Liver (tissue), 9 donors: Measurements from ENCODE around the gene SH3TC2. TPM values are rescaled to one million over a fixed set of nuclear protein-coding genes. Genes with fewer than 3 reads are reported as not detected.

Experiments used
- DNase-seq: peaks from one replicate; pipeline ENCODE4 v3.0.0-alpha.2; 2017; ENCODE audit warnings: low spot score
- H3K27ac ChIP-seq, 2 donors: one replicate each; pipeline ENCODE4 v1.7.0; 2013; ENCODE audit warnings: inconsistent platforms in 2 of 2, low read length in 2 of 2, control low read depth in 1 of 2, low read depth in 1 of 2, mild to moderate bottlenecking in 1 of 2
- H3K27me3 ChIP-seq, 4 donors: one replicate each; pipeline versions ENCODE4 v1.6.1 to v1.7.0; 2013; ENCODE audit warnings: low read length in 3 of 4, inconsistent platforms in 1 of 4, mild to moderate bottlenecking in 1 of 4, moderate library complexity in 1 of 4; ENCODE audit not compliant: control insufficient read depth in 4 of 4, insufficient read depth in 4 of 4
- H3K36me3 ChIP-seq, 4 donors: one replicate each; pipeline versions ENCODE4 v1.6.1 to v1.7.0; 2013; ENCODE audit warnings: low read length in 3 of 4, mild to moderate bottlenecking in 3 of 4, low read depth in 1 of 4, moderate library complexity in 1 of 4; ENCODE audit not compliant: control insufficient read depth in 4 of 4, insufficient read depth in 3 of 4
- H3K4me1 ChIP-seq, 4 donors: one replicate each; pipeline versions ENCODE4 v1.6.1 to v1.7.0; 2013; ENCODE audit warnings: low read length in 3 of 4, mild to moderate bottlenecking in 3 of 4, moderate library complexity in 1 of 4; ENCODE audit not compliant: control insufficient read depth in 4 of 4, insufficient read depth in 4 of 4
- H3K4me3 ChIP-seq, 3 donors: one replicate each; pipeline versions ENCODE4 v1.6.1 to v1.7.0; 2013; ENCODE audit warnings: low read length in 3 of 3, control low read depth in 1 of 3, low read depth in 1 of 3, mild to moderate bottlenecking in 1 of 3
- H3K9ac ChIP-seq, 2 donors: one replicate each; pipeline ENCODE4 v1.7.0; 2013; ENCODE audit warnings: low read length in 2 of 2, mild to moderate bottlenecking in 2 of 2, moderate library complexity in 2 of 2, control low read depth in 1 of 2, low read depth in 1 of 2
- H3K9me3 ChIP-seq, 4 donors: one replicate each; pipeline versions ENCODE4 v1.6.1 to v1.7.0; 2013; ENCODE audit warnings: low read length in 3 of 4; ENCODE audit not compliant: control insufficient read depth in 4 of 4
- EGR1 ChIP-seq, 2 donors: IDR thresholded peaks; 2 replicates each; pipeline ENCODE4 v1.6.1; 2016 to 2018; ENCODE audit warnings: antibody characterized with exemption in 2 of 2, low read depth in 2 of 2
- FOXA1 ChIP-seq: IDR thresholded peaks from 2 replicates; pipeline ENCODE4 v1.6.1; 2016; ENCODE audit warnings: antibody characterized with exemption
- FOXA2 ChIP-seq: IDR thresholded peaks from 2 replicates; pipeline ENCODE4 v1.6.1; 2016; ENCODE audit warnings: antibody characterized with exemption
- GABPA ChIP-seq, 2 donors: IDR thresholded peaks in 1 of 2; conservative IDR thresholded peaks in 1 of 2; 2 replicates each; pipeline ENCODE4 v1.6.1; 2016; ENCODE audit warnings: antibody characterized with exemption in 2 of 2, mild to moderate bottlenecking in 1 of 2, moderate library complexity in 1 of 2
- HNF4A ChIP-seq, 2 donors: conservative IDR thresholded peaks; 2 replicates each; pipeline ENCODE4 v1.6.1; 2016; ENCODE audit warnings: antibody characterized with exemption in 2 of 2, mild to moderate bottlenecking in 2 of 2
- HNF4G ChIP-seq: IDR thresholded peaks from 2 replicates; pipeline ENCODE4 v1.6.1; 2016; ENCODE audit warnings: antibody characterized with exemption
- JUND ChIP-seq, 2 donors: IDR thresholded peaks; 2 replicates each; pipeline ENCODE4 v1.6.1; 2016; ENCODE audit warnings: antibody characterized with exemption in 2 of 2
- MAX ChIP-seq: IDR thresholded peaks from 2 replicates; pipeline ENCODE4 v1.6.1; 2016; ENCODE audit warnings: antibody characterized with exemption
- NR2F2 ChIP-seq: IDR thresholded peaks from 2 replicates; pipeline ENCODE4 v1.6.1; 2016; ENCODE audit warnings: antibody characterized with exemption
- RAD21 ChIP-seq, 2 donors: IDR thresholded peaks; 2 replicates each; pipeline ENCODE4 v1.6.1; 2016; ENCODE audit warnings: antibody characterized with exemption in 2 of 2, mild to moderate bottlenecking in 2 of 2
- RXRA ChIP-seq, 2 donors: IDR thresholded peaks; 2 replicates each; pipeline ENCODE4 v1.6.1; 2017 to 2018; ENCODE audit warnings: antibody characterized with exemption in 2 of 2, mild to moderate bottlenecking in 1 of 2
- SP1 ChIP-seq: IDR thresholded peaks from 2 replicates; pipeline ENCODE4 v1.6.1; 2018; ENCODE audit warnings: antibody characterized with exemption, mild to moderate bottlenecking
- TAF1 ChIP-seq: conservative IDR thresholded peaks from 2 replicates; pipeline ENCODE4 v1.6.1; 2016; ENCODE audit warnings: antibody characterized with exemption, mild to moderate bottlenecking
- YY1 ChIP-seq: IDR thresholded peaks from 2 replicates; pipeline ENCODE4 v1.6.1; 2016; ENCODE audit warnings: antibody characterized with exemption, mild to moderate bottlenecking
- WGBS: extraction: QIAGEN DNeasy Blood & Tissue Kit; methylation state at CpG from one replicate; pipeline ENCODE4 v1.1.7; 2013; 5-methylcytosine and 5-hydroxymethylcytosine counted together
- polyA plus RNA-seq, 2 donors: library from polyadenylated mRNA; stranded (reverse) in 1 of 2; unstranded in 1 of 2; fragments of 200-250 nt in 1 of 2; fragments of >200 nt in 1 of 2; fragmentation: Nextera tagmentation in 1 of 2; extraction: Ambion mirVana in 1 of 2; gene quantifications; one replicate each; pipeline versions ENCODE4 v1.2.1 to v1.2.3, GENCODE V29; 2013 to 2015
- total RNA-seq, 2 donors: library from RNA; depleted of rRNA; stranded (reverse); fragments of >200 nt; gene quantifications; one replicate each; pipeline ENCODE4 v1.2.3, GENCODE V29; 2014
- TF ChIP-seq, protein P1 (sequence below): IDR thresholded peaks from 2 replicates; pipeline ENCODE4 v1.6.1; 2016; ENCODE audit warnings: antibody characterized with exemption
- TF ChIP-seq, protein P2 (sequence below): IDR thresholded peaks from 2 replicates; pipeline ENCODE4 v1.6.1; 2016; ENCODE audit warnings: antibody characterized with exemption
- TF ChIP-seq, protein P3 (sequence below): fragments of 150-350 bp; IDR thresholded peaks from 2 replicates; pipeline ENCODE4 v1.5.1; 2017; ENCODE audit warnings: improper control_type of control experiment, low read depth, low read length; ENCODE audit not compliant: missing input control
- TF ChIP-seq, protein P4 (sequence below): IDR thresholded peaks from 2 replicates; pipeline ENCODE4 v1.6.1; 2016; ENCODE audit warnings: antibody characterized with exemption, mild to moderate bottlenecking
- donor health status: healthy.
- donor health status: healthy.
- donor health status: healthy.
- donor health status: healthy.
- donor health status: healthy.

Gene SH3TC2
- total and polyA plus RNA-seq, 4 donors, result 0.31 to 6.2 (median 0.57) TPM

DNA sequence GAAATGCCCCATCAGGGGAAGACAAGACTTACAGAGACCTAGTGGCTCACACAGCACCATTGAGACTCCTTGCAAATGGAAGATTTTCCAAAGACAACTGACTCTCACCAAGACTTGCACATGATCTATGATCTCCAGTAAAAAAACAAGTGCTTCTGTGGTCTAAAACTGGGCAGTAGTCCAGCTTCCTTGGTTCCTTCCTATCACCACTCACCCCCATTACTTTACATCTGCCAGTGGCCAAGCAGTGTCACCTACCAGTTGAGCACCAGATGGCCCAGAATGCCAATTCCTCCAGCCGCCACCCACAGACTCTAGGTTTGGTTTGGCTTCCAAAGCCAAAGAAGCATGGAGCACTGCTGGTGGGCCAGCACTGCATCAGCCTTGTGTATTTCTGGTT, 47.7 kb downstream of the SH3TC2 start:
- H3K9ac ChIP-seq, result no peak overlapping the region
- DNase-seq, result no peak
- no peak for TF ChIP-seq RAD21 (IDR thresholded peaks at IDR 0.05)
- TF ChIP-seq JUND (IDR thresholded peaks at IDR 0.05), result no peak
- TF ChIP-seq HNF4A (conservative IDR thresholded peaks at IDR 0.05), result no peak
- no peak for TF ChIP-seq FOXA1
- TF ChIP-seq, protein P1, sequence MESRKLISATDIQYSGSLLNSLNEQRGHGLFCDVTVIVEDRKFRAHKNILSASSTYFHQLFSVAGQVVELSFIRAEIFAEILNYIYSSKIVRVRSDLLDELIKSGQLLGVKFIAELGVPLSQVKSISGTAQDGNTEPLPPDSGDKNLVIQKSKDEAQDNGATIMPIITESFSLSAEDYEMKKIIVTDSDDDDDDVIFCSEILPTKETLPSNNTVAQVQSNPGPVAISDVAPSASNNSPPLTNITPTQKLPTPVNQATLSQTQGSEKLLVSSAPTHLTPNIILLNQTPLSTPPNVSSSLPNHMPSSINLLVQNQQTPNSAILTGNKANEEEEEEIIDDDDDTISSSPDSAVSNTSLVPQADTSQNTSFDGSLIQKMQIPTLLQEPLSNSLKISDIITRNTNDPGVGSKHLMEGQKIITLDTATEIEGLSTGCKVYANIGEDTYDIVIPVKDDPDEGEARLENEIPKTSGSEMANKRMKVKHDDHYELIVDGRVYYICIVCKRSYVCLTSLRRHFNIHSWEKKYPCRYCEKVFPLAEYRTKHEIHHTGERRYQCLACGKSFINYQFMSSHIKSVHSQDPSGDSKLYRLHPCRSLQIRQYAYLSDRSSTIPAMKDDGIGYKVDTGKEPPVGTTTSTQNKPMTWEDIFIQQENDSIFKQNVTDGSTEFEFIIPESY, result no peak
- no peak for TF ChIP-seq HNF4G
- TF ChIP-seq GABPA (IDR thresholded peaks at IDR 0.05 in 1 of 2, conservative IDR thresholded peaks at IDR 0.05 in 1 of 2), result no peak
- no peak for TF ChIP-seq MAX
- TF ChIP-seq, protein P2, sequence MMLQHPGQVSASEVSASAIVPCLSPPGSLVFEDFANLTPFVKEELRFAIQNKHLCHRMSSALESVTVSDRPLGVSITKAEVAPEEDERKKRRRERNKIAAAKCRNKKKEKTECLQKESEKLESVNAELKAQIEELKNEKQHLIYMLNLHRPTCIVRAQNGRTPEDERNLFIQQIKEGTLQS, result no peak
- TF ChIP-seq YY1, result no peak
- TF ChIP-seq, protein P3, sequence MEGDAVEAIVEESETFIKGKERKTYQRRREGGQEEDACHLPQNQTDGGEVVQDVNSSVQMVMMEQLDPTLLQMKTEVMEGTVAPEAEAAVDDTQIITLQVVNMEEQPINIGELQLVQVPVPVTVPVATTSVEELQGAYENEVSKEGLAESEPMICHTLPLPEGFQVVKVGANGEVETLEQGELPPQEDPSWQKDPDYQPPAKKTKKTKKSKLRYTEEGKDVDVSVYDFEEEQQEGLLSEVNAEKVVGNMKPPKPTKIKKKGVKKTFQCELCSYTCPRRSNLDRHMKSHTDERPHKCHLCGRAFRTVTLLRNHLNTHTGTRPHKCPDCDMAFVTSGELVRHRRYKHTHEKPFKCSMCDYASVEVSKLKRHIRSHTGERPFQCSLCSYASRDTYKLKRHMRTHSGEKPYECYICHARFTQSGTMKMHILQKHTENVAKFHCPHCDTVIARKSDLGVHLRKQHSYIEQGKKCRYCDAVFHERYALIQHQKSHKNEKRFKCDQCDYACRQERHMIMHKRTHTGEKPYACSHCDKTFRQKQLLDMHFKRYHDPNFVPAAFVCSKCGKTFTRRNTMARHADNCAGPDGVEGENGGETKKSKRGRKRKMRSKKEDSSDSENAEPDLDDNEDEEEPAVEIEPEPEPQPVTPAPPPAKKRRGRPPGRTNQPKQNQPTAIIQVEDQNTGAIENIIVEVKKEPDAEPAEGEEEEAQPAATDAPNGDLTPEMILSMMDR, result no peak
- no peak for TF ChIP-seq TAF1
- TF ChIP-seq SP1, result no peak
- no peak overlapping the region for H3K27ac ChIP-seq
- no peak overlapping the region for H3K4me3 ChIP-seq
- H3K27me3 ChIP-seq, result no peaks in the 10 kb centered on the region
- no peaks in the 10 kb centered on the region for H3K9me3 ChIP-seq
- H3K4me1 ChIP-seq, result peaks cover 3 to 26% (median 16%) of the 10 kb centered on the region in 4 donors
- no peaks in the 10 kb centered on the region for H3K36me3 ChIP-seq
- WGBS, result 100% methylated on average over 1 of the region's 1 CpG

- H3K4me3 ChIP-seq, result no peak overlapping the region
- H3K27me3 ChIP-seq, result no peaks in the 10 kb centered on the region
- WGBS, result 95% methylated on average over 2 of the region's 2 CpGs
- no peaks in the 10 kb centered on the region for H3K9me3 ChIP-seq
- H3K36me3 ChIP-seq, result no peaks in the 10 kb centered on the region
- H3K27ac ChIP-seq, result no peak overlapping the region
- DNase-seq, result no peak
- peaks cover 3 to 22% (median 11%) of the 10 kb centered on the region in 4 donors for H3K4me1 ChIP-seq
- TF ChIP-seq EGR1 (IDR thresholded peaks at IDR 0.05; ENCODE audit: low read depth in 2 of 2) (no peak), JUND (IDR thresholded peaks at IDR 0.05) (no peak), FOXA2 (no peak), HNF4A (conservative IDR thresholded peaks at IDR 0.05) (no peak), RAD21 (IDR thresholded peaks at IDR 0.05) (no peak), RXRA (IDR thresholded peaks at IDR 0.05) (no peak), NR2F2 (no peak), TAF1 (no peak), GABPA (IDR thresholded peaks at IDR 0.05 in 1 of 2, conservative IDR thresholded peaks at IDR 0.05 in 1 of 2) (no peak), HNF4G (no peak), MAX (no peak), SP1 (no peak), YY1 (no peak), FOXA1 (no peak)
- TF ChIP-seq, protein P2, result no peak
- TF ChIP-seq, protein P4, sequence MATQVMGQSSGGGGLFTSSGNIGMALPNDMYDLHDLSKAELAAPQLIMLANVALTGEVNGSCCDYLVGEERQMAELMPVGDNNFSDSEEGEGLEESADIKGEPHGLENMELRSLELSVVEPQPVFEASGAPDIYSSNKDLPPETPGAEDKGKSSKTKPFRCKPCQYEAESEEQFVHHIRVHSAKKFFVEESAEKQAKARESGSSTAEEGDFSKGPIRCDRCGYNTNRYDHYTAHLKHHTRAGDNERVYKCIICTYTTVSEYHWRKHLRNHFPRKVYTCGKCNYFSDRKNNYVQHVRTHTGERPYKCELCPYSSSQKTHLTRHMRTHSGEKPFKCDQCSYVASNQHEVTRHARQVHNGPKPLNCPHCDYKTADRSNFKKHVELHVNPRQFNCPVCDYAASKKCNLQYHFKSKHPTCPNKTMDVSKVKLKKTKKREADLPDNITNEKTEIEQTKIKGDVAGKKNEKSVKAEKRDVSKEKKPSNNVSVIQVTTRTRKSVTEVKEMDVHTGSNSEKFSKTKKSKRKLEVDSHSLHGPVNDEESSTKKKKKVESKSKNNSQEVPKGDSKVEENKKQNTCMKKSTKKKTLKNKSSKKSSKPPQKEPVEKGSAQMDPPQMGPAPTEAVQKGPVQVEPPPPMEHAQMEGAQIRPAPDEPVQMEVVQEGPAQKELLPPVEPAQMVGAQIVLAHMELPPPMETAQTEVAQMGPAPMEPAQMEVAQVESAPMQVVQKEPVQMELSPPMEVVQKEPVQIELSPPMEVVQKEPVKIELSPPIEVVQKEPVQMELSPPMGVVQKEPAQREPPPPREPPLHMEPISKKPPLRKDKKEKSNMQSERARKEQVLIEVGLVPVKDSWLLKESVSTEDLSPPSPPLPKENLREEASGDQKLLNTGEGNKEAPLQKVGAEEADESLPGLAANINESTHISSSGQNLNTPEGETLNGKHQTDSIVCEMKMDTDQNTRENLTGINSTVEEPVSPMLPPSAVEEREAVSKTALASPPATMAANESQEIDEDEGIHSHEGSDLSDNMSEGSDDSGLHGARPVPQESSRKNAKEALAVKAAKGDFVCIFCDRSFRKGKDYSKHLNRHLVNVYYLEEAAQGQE, result no peak
- TF ChIP-seq, protein P1, result no peak
- TF ChIP-seq, protein P3, result no peak
- no peak overlapping the region for H3K9ac ChIP-seq
These were observed 48.3 kb downstream of the SH3TC2 start for GRCh38 chr5:149014571-149015031.
